Left lung (tissue), 10 donors: Measurements from ENCODE around the gene ITPK1. TPM values are rescaled to one million over a fixed set of nuclear protein-coding genes. Genes with fewer than 3 reads are reported as not detected.

Experiments
- ATAC-seq: fragments of 200-7000 bp; cut with Tn5 transposase; one replicate; pipeline ENCODE4 v1.9.1; 2020; ENCODE audit warnings: moderate library complexity
- DNase-seq, 4 donors: peaks; one replicate each; pipeline ENCODE4 v3.0.0-alpha.2; 2013 to 2020
- H3K27ac ChIP-seq, 2 donors: fragments of 200-600 bp; sonication (generic) in 1 of 2; one replicate each; pipeline versions ENCODE4 v1.5.0 to v1.8.0; 2020 to 2021
- H3K27me3 ChIP-seq, 2 donors: fragments of 200-600 bp; sonication (generic) in 1 of 2; one replicate each; pipeline versions ENCODE4 v1.5.0 to v1.8.0; 2020 to 2021
- H3K36me3 ChIP-seq, 2 donors: fragments of 200-600 bp; sonication (generic) in 1 of 2; one replicate each; pipeline versions ENCODE4 v1.5.0 to v1.8.0; 2020 to 2021
- H3K4me1 ChIP-seq, 2 donors: fragments of 200-600 bp; one replicate each; pipeline ENCODE4 v1.8.0; 2021
- H3K4me3 ChIP-seq, 2 donors: fragments of 200-600 bp; sonication (generic) in 1 of 2; one replicate each; pipeline versions ENCODE4 v1.5.0 to v1.8.0; 2020 to 2021; ENCODE audit warnings: mild to moderate bottlenecking in 1 of 2
- H3K9me3 ChIP-seq, 2 donors: fragments of 200-600 bp; sonication (generic) in 1 of 2; one replicate each; pipeline versions ENCODE4 v1.5.0 to v1.8.0; 2020 to 2021
- intact Hi-C, 2 donors: fragments of 100-400 bp; cut with DNase I; formaldehyde crosslinking; loops; one replicate each; pipeline versions ENCODE4 v1.11.2 to v1.14.2; 2022
- polyA plus RNA-seq, 6 donors: library from polyadenylated mRNA; unstranded; fragments of 120-200 nt; gene quantifications; one replicate each; pipeline ENCODE4 v1.2.1, GENCODE V29; 2013; ENCODE audit not compliant: insufficient read length in 6 of 6
- total RNA-seq, 2 donors: library from RNA; stranded (reverse); fragmentation: NEBNext Ultra II Directional; extraction: Animal tissue kit (Norgen Biotek cat#: 25700); gene quantifications; one replicate each; pipeline ENCODE4 v1.2.1, GENCODE V29; 2021
- TF ChIP-seq, protein P1 (sequence below), 2 donors: fragments of 200-600 bp; sonication (generic) in 1 of 2; IDR thresholded peaks; one replicate each; pipeline versions ENCODE4 v1.5.0 to v1.8.0; 2021; ENCODE audit warnings: antibody characterized with exemption in 2 of 2
- donor health status: DM: no; HTN: yes; CAD: no.
- donor health status: DM: no; HTN: no; CAD: no.

The ITPK1 gene
- total and polyA plus RNA-seq, 8 donors, result 18.1 to 108 (median 20.8) TPM

DNA sequence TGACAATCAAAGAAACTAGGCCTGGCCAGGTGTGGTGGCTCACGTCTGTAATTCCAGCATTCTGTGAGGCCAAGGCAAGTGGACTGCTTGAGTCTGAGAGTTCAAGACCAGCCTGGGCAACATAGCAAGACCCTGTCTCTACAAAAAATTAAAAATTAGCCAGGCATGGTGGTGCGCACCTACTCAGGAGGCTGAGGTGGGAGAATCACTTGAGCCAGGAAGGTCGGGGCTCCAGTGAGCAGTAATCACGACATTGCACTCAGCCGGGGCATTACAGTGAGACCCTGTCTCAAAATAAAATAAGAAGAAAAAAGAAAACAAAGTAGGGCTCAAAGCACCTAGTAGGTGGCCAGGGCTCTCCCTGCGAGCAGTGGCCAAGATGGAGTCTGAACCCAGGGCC is 113.7 kb downstream of the ITPK1 start:
- TF ChIP-seq, protein P1, sequence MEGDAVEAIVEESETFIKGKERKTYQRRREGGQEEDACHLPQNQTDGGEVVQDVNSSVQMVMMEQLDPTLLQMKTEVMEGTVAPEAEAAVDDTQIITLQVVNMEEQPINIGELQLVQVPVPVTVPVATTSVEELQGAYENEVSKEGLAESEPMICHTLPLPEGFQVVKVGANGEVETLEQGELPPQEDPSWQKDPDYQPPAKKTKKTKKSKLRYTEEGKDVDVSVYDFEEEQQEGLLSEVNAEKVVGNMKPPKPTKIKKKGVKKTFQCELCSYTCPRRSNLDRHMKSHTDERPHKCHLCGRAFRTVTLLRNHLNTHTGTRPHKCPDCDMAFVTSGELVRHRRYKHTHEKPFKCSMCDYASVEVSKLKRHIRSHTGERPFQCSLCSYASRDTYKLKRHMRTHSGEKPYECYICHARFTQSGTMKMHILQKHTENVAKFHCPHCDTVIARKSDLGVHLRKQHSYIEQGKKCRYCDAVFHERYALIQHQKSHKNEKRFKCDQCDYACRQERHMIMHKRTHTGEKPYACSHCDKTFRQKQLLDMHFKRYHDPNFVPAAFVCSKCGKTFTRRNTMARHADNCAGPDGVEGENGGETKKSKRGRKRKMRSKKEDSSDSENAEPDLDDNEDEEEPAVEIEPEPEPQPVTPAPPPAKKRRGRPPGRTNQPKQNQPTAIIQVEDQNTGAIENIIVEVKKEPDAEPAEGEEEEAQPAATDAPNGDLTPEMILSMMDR (IDR thresholded peaks at IDR 0.05), result no peak
- ATAC-seq (no peak), DNase-seq (no peak)
- Histone ChIP-seq H3K4me1 (peaks cover 0 to 5% of the 10 kb centered on the region in 2 donors), H3K27ac (no peak overlapping the region), H3K27me3 (no peaks in the 10 kb centered on the region), H3K9me3 (no peaks in the 10 kb centered on the region), H3K4me3 (no peak overlapping the region), H3K36me3 (peaks cover 0 to 15% of the 10 kb centered on the region in 2 donors)
- intact Hi-C loops, result no loop called here

DNA sequence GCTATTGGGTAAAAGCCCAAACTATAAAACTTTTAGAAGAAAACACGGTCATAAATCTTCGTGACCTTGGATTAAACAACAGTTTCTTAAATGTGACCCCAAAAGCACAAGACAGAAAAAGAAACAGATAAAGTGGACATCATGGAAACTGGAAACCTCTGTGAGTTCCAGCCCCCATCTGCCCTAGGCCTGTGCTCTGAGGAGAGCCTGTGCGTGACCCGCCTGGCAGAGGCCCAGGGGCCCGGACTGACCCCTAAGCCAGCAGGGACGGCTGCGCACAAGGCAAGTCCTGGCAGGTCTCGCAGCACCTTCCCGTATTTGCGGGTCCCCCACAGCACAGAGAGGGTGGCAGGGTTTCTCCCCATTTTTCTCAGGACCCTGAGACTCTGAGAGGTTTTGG is 116.8 kb downstream of the ITPK1 start:
- no peaks in the 10 kb centered on the region for H3K4me1 ChIP-seq
- no peak for ATAC-seq
- H3K27ac ChIP-seq, result no peak overlapping the region
- TF ChIP-seq, protein P1 (IDR thresholded peaks at IDR 0.05), result no peak
- H3K27me3 ChIP-seq, result no peaks in the 10 kb centered on the region
- peak in 1 of 4 donors; percentile 65 for DNase-seq
- H3K4me3 ChIP-seq, result no peak overlapping the region
- intact Hi-C loops, result no loop called here
- H3K9me3 ChIP-seq, result no peaks in the 10 kb centered on the region
- H3K36me3 ChIP-seq, result peaks cover 0 to 31% of the 10 kb centered on the region in 2 donors

DNA sequence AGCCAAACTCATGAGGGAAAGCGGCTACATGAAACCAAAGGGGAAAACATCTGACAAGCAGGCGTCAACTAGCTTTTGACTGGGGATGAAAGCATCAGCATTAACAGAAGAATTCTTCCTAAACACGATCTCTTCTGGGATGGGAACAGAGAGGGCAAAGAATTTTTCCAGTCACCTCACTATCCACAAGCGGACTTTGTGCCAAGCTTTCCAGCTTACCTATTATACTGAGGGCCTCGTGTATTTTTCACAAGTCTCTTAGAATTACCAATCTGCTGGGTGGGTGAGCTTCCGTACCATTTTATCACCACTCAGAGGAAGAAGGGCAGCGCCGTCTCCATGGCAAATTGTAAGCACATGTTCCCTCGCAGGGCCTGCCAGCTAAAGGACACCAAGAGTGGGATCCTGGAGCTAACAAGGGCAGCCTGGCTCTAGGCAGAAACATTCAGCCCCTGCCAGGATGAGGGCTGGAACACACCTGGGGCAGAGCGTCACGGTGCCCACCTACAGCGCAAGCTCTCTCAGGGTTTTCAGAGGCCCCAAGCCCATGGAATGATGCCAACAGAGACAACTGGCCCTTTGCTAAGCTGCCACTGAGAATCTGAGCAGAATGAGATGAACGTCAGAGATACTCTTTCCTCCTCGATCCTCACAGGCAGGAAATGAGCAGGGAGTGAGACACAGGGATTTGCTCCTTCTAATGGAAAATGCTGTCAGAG is 118.2 kb downstream of the ITPK1 start:
- DNase-seq (peak in 1 of 4 donors; percentile 37), ATAC-seq (no peak)
- Histone ChIP-seq H3K9me3 (no peaks in the 10 kb centered on the region), H3K4me3 (no peak overlapping the region), H3K27ac (no peak overlapping the region), H3K36me3 (peaks cover 0 to 45% of the 10 kb centered on the region in 2 donors), H3K27me3 (no peaks in the 10 kb centered on the region), H3K4me1 (no peaks in the 10 kb centered on the region)
- TF ChIP-seq, protein P1 (IDR thresholded peaks at IDR 0.05), result no peak
- intact Hi-C loops, result no loop called here

DNA sequence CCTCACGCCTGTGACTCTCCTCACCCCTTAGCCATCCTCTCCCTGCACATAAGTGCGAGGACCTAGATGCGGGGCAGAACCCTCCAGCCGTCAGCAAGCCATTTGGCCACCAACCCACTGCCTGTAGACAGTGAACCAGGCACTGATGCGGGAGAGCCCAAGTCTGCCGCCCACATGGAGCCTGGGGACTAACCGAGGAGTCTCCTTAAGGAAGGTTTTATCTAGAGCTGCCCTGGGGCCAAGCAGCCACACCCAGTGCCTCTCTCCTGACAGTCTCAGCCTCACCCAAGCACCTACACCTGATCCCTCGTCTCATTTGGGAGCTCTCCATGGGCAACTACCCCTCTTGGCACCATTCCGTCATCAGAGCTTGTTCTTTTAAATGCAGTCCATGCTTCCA is 120.1 kb downstream of the ITPK1 start:
- no peaks in the 10 kb centered on the region for H3K9me3 ChIP-seq
- intact Hi-C loops, result no loop called here

DNA sequence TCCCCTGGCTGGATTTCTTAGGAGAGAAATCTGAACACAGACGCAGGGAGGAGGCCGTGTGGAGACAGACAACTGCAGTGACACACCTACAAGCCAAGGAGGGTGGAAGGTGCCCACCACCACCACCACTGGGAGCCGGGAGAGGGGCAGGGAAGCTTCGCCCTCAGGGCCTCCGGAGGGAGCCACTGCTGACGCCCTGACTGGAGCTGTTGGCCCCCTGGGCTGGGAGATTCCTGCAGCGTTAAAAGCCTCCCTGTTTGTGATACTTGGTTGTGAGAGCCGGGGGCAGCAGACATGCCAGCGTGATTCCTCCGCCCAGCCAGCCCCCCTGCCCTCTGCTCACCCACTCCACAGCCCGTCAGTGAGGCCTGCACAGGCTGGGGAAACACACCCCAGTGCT is 120.8 kb downstream of the ITPK1 start:
- Histone ChIP-seq H3K9me3 (no peaks in the 10 kb centered on the region), H3K4me3 (no peak overlapping the region), H3K27ac (no peak overlapping the region), H3K36me3 (peaks cover 0 to 50% of the 10 kb centered on the region in 2 donors), H3K27me3 (no peaks in the 10 kb centered on the region), H3K4me1 (no peaks in the 10 kb centered on the region)
- ATAC-seq (no peak), DNase-seq (peak in 1 of 4 donors; percentile 51)
- intact Hi-C loops, result no loop called here
- TF ChIP-seq, protein P1 (IDR thresholded peaks at IDR 0.05), result no peak

More for the DNA sequence above, 120.1 kb downstream of the ITPK1 start:
- H3K4me3 ChIP-seq, result no peak overlapping the region
- no peak for ATAC-seq
- no peak overlapping the region for H3K27ac ChIP-seq
- no peaks in the 10 kb centered on the region for H3K4me1 ChIP-seq
- no peaks in the 10 kb centered on the region for H3K27me3 ChIP-seq
- H3K36me3 ChIP-seq, result peaks cover 0 to 51% of the 10 kb centered on the region in 2 donors
- peak in 1 of 4 donors; percentile 27 for DNase-seq
- TF ChIP-seq, protein P1 (IDR thresholded peaks at IDR 0.05), result no peak
